ENCODE data around the gene CLDN9.

DNA sequence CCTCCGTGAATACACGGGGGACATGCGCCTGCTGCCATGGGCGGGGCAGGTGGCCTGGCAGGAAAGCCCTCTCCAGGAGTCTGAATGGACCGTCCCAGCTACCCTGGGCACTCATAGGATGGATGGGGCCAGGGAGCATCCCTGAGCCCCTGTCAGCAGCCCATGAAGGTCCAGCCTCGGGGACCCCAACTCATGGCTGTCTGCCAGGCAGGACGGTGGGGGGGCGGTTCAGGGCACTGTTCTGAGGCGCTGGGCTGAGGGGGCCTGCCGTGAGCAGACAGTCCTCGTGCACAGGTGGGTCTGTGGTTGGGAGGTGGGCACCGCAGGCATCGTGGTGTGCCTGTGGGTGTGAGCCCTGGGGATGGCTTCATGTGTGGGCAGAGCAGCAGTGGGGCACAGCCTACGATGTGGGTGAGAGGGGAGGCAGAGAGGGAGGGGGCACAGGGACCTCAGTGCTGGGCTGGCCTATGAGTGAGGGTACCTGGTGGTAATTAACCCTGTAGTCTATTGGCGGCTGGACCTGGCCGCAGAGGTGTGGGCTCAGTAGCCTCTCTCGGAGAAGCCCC is 26.0 kb upstream of the CLDN9 start:
- TF ChIP-seq, protein P1, sequence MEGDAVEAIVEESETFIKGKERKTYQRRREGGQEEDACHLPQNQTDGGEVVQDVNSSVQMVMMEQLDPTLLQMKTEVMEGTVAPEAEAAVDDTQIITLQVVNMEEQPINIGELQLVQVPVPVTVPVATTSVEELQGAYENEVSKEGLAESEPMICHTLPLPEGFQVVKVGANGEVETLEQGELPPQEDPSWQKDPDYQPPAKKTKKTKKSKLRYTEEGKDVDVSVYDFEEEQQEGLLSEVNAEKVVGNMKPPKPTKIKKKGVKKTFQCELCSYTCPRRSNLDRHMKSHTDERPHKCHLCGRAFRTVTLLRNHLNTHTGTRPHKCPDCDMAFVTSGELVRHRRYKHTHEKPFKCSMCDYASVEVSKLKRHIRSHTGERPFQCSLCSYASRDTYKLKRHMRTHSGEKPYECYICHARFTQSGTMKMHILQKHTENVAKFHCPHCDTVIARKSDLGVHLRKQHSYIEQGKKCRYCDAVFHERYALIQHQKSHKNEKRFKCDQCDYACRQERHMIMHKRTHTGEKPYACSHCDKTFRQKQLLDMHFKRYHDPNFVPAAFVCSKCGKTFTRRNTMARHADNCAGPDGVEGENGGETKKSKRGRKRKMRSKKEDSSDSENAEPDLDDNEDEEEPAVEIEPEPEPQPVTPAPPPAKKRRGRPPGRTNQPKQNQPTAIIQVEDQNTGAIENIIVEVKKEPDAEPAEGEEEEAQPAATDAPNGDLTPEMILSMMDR (IDR thresholded peaks at IDR 0.05; ENCODE audit: low read depth, low read length, poor library complexity, severe bottlenecking) = no peak
- no peak for TF ChIP-seq EZH2phosphoT487 (IDR thresholded peaks at IDR 0.05; ENCODE audit: borderline replicate concordance, low read length)
